Thyroid gland (tissue), 4 donors: ENCODE results near the gene SCAPER. TPM values are rescaled to one million over a fixed set of nuclear protein-coding genes. Genes with fewer than 3 reads are reported as not detected.

ENCODE experiments used
- DNase-seq, 2 donors: peaks; one replicate each; pipeline ENCODE4 v3.0.0-alpha.2; 2019
- H3K27ac ChIP-seq, 3 donors: fragments of 200-600 bp; sonication (generic); 1 replicate in 2 of 3; 2 replicates in 1 of 3; pipeline ENCODE4 v1.5.1; 2016 to 2019; ENCODE audit warnings: mild to moderate bottlenecking in 1 of 3, moderate library complexity in 1 of 3
- H3K27me3 ChIP-seq: fragments of 200-600 bp; sonication (generic); one replicate; pipeline ENCODE4 v1.5.1; 2019
- H3K36me3 ChIP-seq, 2 donors: fragments of 200-600 bp; sonication (generic); one replicate each; pipeline ENCODE4 v1.5.1; 2016 to 2019
- H3K4me1 ChIP-seq, 2 donors: fragments of 200-600 bp; sonication (generic); one replicate each; pipeline ENCODE4 v1.5.1; 2017 to 2019
- H3K4me3 ChIP-seq, 3 donors: fragments of 200-600 bp; sonication (generic); replicated peaks in 1 of 3; 1 replicate in 2 of 3; 2 replicates in 1 of 3; pipeline ENCODE4 v1.5.1; 2016; ENCODE audit warnings: mild to moderate bottlenecking in 1 of 3
- H3K9me3 ChIP-seq: fragments of 200-600 bp; sonication (generic); one replicate; pipeline ENCODE4 v1.5.1; 2017
- POLR2A ChIP-seq, 2 donors: fragments of 450-650 bp; IDR thresholded peaks; one replicate each; pipeline ENCODE4 v1.6.1; 2017; ENCODE audit warnings: antibody characterized with exemption in 2 of 2, mild to moderate bottlenecking in 2 of 2, moderate library complexity in 1 of 2
- WGBS, 2 donors: methylation state at CpG; one replicate each; pipeline ENCODE4 v1.1.5; 2017; 5-methylcytosine and 5-hydroxymethylcytosine counted together
- intact Hi-C: fragments of 100-400 bp; cut with DNase I; formaldehyde crosslinking; loops from one replicate; pipeline ENCODE4 v1.15.1; 2023
- total RNA-seq, 4 donors: library from RNA; depleted of rRNA; stranded (reverse); fragments of >200 nt; gene quantifications; one replicate each; pipeline ENCODE4 v1.2.3, GENCODE V29; 2016
- TF ChIP-seq, protein P1 (sequence below), 6 experiments: fragments of 200-600 bp in 3 of 6; fragments of 450-650 bp in 3 of 6; sonication (generic) in 3 of 6; IDR thresholded peaks; one replicate each; pipeline ENCODE4 v1.5.1; 2016 to 2019; ENCODE audit warnings: antibody characterized with exemption in 6 of 6, mild to moderate bottlenecking in 2 of 6, inconsistent platforms in 1 of 6, moderate library complexity in 1 of 6

The SCAPER gene
- total RNA-seq, 4 donors from 2014 or later: 45.2 to 90.8 (median 63.6) TPM

- TF ChIP-seq, protein P1, sequence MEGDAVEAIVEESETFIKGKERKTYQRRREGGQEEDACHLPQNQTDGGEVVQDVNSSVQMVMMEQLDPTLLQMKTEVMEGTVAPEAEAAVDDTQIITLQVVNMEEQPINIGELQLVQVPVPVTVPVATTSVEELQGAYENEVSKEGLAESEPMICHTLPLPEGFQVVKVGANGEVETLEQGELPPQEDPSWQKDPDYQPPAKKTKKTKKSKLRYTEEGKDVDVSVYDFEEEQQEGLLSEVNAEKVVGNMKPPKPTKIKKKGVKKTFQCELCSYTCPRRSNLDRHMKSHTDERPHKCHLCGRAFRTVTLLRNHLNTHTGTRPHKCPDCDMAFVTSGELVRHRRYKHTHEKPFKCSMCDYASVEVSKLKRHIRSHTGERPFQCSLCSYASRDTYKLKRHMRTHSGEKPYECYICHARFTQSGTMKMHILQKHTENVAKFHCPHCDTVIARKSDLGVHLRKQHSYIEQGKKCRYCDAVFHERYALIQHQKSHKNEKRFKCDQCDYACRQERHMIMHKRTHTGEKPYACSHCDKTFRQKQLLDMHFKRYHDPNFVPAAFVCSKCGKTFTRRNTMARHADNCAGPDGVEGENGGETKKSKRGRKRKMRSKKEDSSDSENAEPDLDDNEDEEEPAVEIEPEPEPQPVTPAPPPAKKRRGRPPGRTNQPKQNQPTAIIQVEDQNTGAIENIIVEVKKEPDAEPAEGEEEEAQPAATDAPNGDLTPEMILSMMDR (IDR thresholded peaks at IDR 0.05): no peak
- no peak for TF ChIP-seq POLR2A (IDR thresholded peaks at IDR 0.05)
- Histone ChIP-seq H3K4me3 (no peak overlapping the region), H3K4me1 (peaks cover 0 to under 1% of the 10 kb centered on the region in 2 donors), H3K36me3 (no peaks in the 10 kb centered on the region), H3K27ac (no peak overlapping the region), H3K9me3 (no peaks in the 10 kb centered on the region), H3K27me3 (no peaks in the 10 kb centered on the region)
- no peak for DNase-seq
- 92 to 100% methylated on average over 1 of the region's 1 CpG for WGBS, 2 donors
- intact Hi-C loops: no loop called here
Observed at GRCh38 chr15:76393614-76394013, 511.5 kb downstream of the SCAPER start.

DNA sequence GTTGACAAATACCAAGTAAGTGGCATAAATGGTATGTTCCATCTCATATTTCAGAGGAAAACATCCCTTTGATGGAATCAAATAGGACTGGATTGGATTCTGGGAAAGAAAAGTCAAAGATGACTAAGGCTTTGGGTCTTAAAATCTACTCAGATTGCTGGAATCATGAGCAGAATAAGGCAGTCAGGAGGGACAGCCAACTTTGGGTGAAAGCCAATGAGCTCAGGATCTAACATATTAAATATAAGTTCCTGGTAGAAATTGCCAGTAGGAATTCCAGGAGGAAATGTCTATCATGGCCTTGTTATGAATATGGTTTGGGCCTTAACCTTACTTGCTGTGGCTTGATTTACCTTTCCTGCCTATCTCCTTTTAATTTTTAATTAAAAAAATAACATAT lies 513.3 kb downstream of the SCAPER start:
- H3K36me3 ChIP-seq: no peaks in the 10 kb centered on the region
- H3K27me3 ChIP-seq: no peaks in the 10 kb centered on the region
- DNase-seq: no peak
- no peaks in the 10 kb centered on the region for H3K4me1 ChIP-seq
- intact Hi-C loops: no loop called here
- TF ChIP-seq, protein P1 (IDR thresholded peaks at IDR 0.05): no peak
- TF ChIP-seq POLR2A (IDR thresholded peaks at IDR 0.05): no peak
- H3K9me3 ChIP-seq: no peaks in the 10 kb centered on the region
- H3K4me3 ChIP-seq: no peak overlapping the region
- H3K27ac ChIP-seq: no peak overlapping the region

GRCh38 chr15:76391309-76391708 lies 513.8 kb downstream of the SCAPER start:
- DNase-seq: no peak
- no peak overlapping the region for H3K4me3 ChIP-seq
- H3K4me1 ChIP-seq: no peaks in the 10 kb centered on the region
- no peaks in the 10 kb centered on the region for H3K9me3 ChIP-seq
- TF ChIP-seq, protein P1 (IDR thresholded peaks at IDR 0.05): no peak
- no peak for TF ChIP-seq POLR2A (IDR thresholded peaks at IDR 0.05)
- intact Hi-C loops: no loop called here
- H3K36me3 ChIP-seq: no peaks in the 10 kb centered on the region
- H3K27me3 ChIP-seq: no peaks in the 10 kb centered on the region
- 91 to 94% methylated on average over 3 of the region's 3 CpGs for WGBS, 2 donors
- no peak overlapping the region for H3K27ac ChIP-seq

GRCh38 chr15:76390571-76390970 lies 514.6 kb downstream of the SCAPER start:
- no peak overlapping the region for H3K27ac ChIP-seq

DNA sequence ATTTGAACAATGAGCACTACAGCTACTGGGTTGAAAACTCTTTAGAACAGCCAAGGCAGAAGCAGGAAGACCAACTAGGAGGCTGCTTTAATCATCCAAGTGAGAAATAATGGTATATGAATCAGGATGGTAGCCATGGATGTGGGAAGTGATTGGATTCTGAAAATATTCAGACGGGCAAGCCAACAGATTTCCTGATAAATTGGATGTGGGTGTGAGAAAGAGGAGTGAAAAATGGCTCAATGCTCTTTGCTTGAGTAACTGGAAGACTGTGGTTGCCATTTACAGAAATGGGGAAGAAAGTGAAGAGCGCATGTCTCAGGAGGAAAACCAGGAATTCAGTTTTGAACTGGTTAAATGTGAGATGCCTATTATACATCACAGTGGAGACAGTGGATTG lies 518.2 kb downstream of the SCAPER start:
- Histone ChIP-seq H3K4me1 (no peaks in the 10 kb centered on the region), H3K9me3 (no peaks in the 10 kb centered on the region), H3K27me3 (no peaks in the 10 kb centered on the region), H3K27ac (no peak overlapping the region), H3K4me3 (no peak overlapping the region), H3K36me3 (no peaks in the 10 kb centered on the region)
- no peak for TF ChIP-seq POLR2A (IDR thresholded peaks at IDR 0.05)
- TF ChIP-seq, protein P1 (IDR thresholded peaks at IDR 0.05): no peak
- WGBS, 2 donors: 93 to 99% methylated on average over 2 of the region's 2 CpGs
- intact Hi-C loops: no loop called here
- no peak for DNase-seq

More at GRCh38 chr15:76390571-76390970, 514.6 kb downstream of the SCAPER start:
- TF ChIP-seq POLR2A (IDR thresholded peaks at IDR 0.05): no peak
- TF ChIP-seq, protein P1 (IDR thresholded peaks at IDR 0.05): no peak
- no peaks in the 10 kb centered on the region for H3K9me3 ChIP-seq
- no peak for DNase-seq
- no peaks in the 10 kb centered on the region for H3K4me1 ChIP-seq
- intact Hi-C loops: no loop called here
- H3K36me3 ChIP-seq: no peaks in the 10 kb centered on the region
- no peak overlapping the region for H3K4me3 ChIP-seq
- no peaks in the 10 kb centered on the region for H3K27me3 ChIP-seq
